ENCODE measurements around the gene ALPK1.
A peak's percentile ranks its signal among the peaks of the same experiment; 100 is the strongest.

ALPK1 gene

GRCh38 chr4:112358415-112358814 is 61.2 kb downstream of the ALPK1 start:
- no peaks in the 10 kb centered on the region for H3K27me3 ChIP-seq (ENCODE audit: insufficient read depth, low read length, poor library complexity)
- peaks cover 9% of the 10 kb centered on the region for H3K4me1 ChIP-seq (ENCODE audit: insufficient read depth, low read length)
- H3K27ac ChIP-seq (ENCODE audit: low read length), result no peak overlapping the region
- TF ChIP-seq EZH2 (IDR thresholded peaks at IDR 0.05; ENCODE audit: borderline replicate concordance, low read depth, low read length, severe bottlenecking) (no peak), CTCF (IDR thresholded peaks at IDR 0.05; ENCODE audit: borderline replicate concordance, extremely low read depth, low read length, poor library complexity, severe bottlenecking) (no peak)
- no peak overlapping the region for H3K4me3 ChIP-seq (ENCODE audit: low read depth in 1 of 2, low read length in 2 of 2)
- no peak overlapping the region for H3K4me2 ChIP-seq (ENCODE audit: insufficient read depth, low read length)
- peaks cover 4% of the 10 kb centered on the region for H3K9me3 ChIP-seq (ENCODE audit: insufficient read depth, low read length, severe bottlenecking)
- H2AFZ ChIP-seq (ENCODE audit: low read depth, low read length), result no peak overlapping the region
- ATAC-seq (ENCODE audit: insufficient read depth, low read depth), result no peak
- H3K36me3 ChIP-seq (ENCODE audit: insufficient read depth, low read length), result peaks cover 13% of the 10 kb centered on the region
- no peak for DNase-seq
- no peak overlapping the region for H3K9ac ChIP-seq (ENCODE audit: low read depth, low read length)
- H4K20me1 ChIP-seq (ENCODE audit: insufficient read depth, low read length), result no peaks in the 10 kb centered on the region
- H3K79me2 ChIP-seq (ENCODE audit: insufficient read depth, low read length), result no peaks in the 10 kb centered on the region

- no peaks in the 10 kb centered on the region for H3K27me3 ChIP-seq (ENCODE audit: insufficient read depth, low read length, poor library complexity)
- peaks cover 9% of the 10 kb centered on the region for H3K4me1 ChIP-seq (ENCODE audit: insufficient read depth, low read length)
- TF ChIP-seq EZH2 (IDR thresholded peaks at IDR 0.05; ENCODE audit: borderline replicate concordance, low read depth, low read length, severe bottlenecking), result no peak
- no peak for TF ChIP-seq CTCF (IDR thresholded peaks at IDR 0.05; ENCODE audit: borderline replicate concordance, extremely low read depth, low read length, poor library complexity, severe bottlenecking)
- no peak for DNase-seq
- H2AFZ ChIP-seq (ENCODE audit: low read depth, low read length), result no peak overlapping the region
- no peak overlapping the region for H3K9ac ChIP-seq (ENCODE audit: low read depth, low read length)
- H3K27ac ChIP-seq (ENCODE audit: low read length), result no peak overlapping the region
- peaks cover 13% of the 10 kb centered on the region for H3K36me3 ChIP-seq (ENCODE audit: insufficient read depth, low read length)
- peaks cover 4% of the 10 kb centered on the region for H3K9me3 ChIP-seq (ENCODE audit: insufficient read depth, low read length, severe bottlenecking)
- no peaks in the 10 kb centered on the region for H4K20me1 ChIP-seq (ENCODE audit: insufficient read depth, low read length)
- H3K79me2 ChIP-seq (ENCODE audit: insufficient read depth, low read length), result no peaks in the 10 kb centered on the region
- no peak overlapping the region for H3K4me2 ChIP-seq (ENCODE audit: insufficient read depth, low read length)
- H3K4me3 ChIP-seq (ENCODE audit: low read depth in 1 of 2, low read length in 2 of 2), result no peak overlapping the region
- no peak for ATAC-seq (ENCODE audit: insufficient read depth, low read depth)
Measured at GRCh38 chr4:112358952-112359749, 62.0 kb downstream of the ALPK1 start.

- Histone ChIP-seq H3K4me2 (ENCODE audit: insufficient read depth, low read length) (no peak overlapping the region), H3K4me1 (ENCODE audit: insufficient read depth, low read length) (peaks cover 9% of the 10 kb centered on the region), H3K9ac (ENCODE audit: low read depth, low read length) (no peak overlapping the region), H4K20me1 (ENCODE audit: insufficient read depth, low read length) (no peaks in the 10 kb centered on the region), H3K79me2 (ENCODE audit: insufficient read depth, low read length) (no peaks in the 10 kb centered on the region), H3K27ac (ENCODE audit: low read length) (peak overlapping the region; percentile 21; the same call in 1 of the 2 replicates), H3K9me3 (ENCODE audit: insufficient read depth, low read length, severe bottlenecking) (peaks cover 4% of the 10 kb centered on the region), H2AFZ (ENCODE audit: low read depth, low read length) (no peak overlapping the region), H3K27me3 (ENCODE audit: insufficient read depth, low read length, poor library complexity) (no peaks in the 10 kb centered on the region), H3K36me3 (ENCODE audit: insufficient read depth, low read length) (peaks cover 12% of the 10 kb centered on the region), H3K4me3 (ENCODE audit: low read depth in 1 of 2, low read length in 2 of 2) (no peak overlapping the region)
- DNase-seq (peak; percentile 39), ATAC-seq (ENCODE audit: insufficient read depth, low read depth) (peak; percentile 61)
- TF ChIP-seq CTCF (IDR thresholded peaks at IDR 0.05; ENCODE audit: borderline replicate concordance, extremely low read depth, low read length, poor library complexity, severe bottlenecking) (peak; percentile 19), EZH2 (IDR thresholded peaks at IDR 0.05; ENCODE audit: borderline replicate concordance, low read depth, low read length, severe bottlenecking) (no peak)
Measured at GRCh38 chr4:112361181-112361791, 64.1 kb downstream of the ALPK1 start.
